Left renal cortex interstitium (tissue), 4 donors: Measurements from ENCODE around the gene LCLAT1. TPM values are rescaled to one million over a fixed set of nuclear protein-coding genes. Genes with fewer than 3 reads are reported as not detected.

ENCODE experiments used
- DNase-seq, 4 donors: peaks; one replicate each; pipeline ENCODE4 v3.0.0-alpha.2; 2013; ENCODE audit warnings: low read depth in 4 of 4, low spot score in 2 of 4, missing footprints in 1 of 4
- polyA plus RNA-seq, 4 donors: library from polyadenylated mRNA; unstranded; fragments of 120-200 nt; gene quantifications; one replicate each; pipeline ENCODE4 v1.2.1, GENCODE V29; 2013; ENCODE audit not compliant: insufficient read length in 4 of 4

LCLAT1 gene
- polyA plus RNA-seq, 4 donors: 17.4 to 23.5 (median 19.5) TPM

DNA sequence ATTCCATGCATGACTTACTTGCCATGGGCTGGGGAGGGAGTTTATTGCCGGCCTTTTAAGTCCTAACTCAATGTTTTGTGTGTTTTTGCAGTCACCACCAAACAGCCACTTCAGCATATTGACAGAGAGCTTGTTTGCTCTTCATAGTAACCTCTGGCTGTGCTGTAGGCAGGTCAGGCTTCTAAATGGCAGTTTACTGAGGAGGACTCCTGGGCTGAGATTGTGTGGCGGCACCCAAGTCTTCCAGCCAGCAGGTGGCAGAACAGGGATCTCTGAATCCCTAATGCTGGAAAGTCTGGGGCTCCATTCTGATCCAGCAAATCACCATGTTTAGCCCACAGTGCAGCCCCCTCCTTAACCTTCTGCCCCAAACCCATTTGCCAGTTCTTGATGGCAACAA lies 239.0 kb downstream of the LCLAT1 start:
- DNase-seq: no peak

DNA sequence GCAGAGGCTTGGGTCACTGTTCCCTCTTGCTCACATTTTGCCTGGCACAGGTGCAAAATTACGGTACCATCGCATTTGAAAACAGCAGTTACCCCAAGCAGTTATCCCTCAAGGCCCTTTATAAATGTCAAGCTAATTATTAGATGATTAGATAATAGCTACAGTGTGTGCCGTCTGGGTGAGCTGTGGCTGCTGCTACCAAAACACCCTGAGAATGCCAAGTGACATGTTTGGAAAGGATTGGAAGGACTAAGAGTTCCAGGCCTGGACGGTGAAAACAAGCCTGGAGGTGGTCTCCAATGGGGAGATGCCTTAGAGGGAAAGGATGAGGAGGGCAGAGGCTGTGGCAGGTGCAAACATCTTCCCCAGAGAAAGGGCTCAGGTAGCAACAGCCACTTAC lies 239.6 kb downstream of the LCLAT1 start:
- no peak for DNase-seq

DNA sequence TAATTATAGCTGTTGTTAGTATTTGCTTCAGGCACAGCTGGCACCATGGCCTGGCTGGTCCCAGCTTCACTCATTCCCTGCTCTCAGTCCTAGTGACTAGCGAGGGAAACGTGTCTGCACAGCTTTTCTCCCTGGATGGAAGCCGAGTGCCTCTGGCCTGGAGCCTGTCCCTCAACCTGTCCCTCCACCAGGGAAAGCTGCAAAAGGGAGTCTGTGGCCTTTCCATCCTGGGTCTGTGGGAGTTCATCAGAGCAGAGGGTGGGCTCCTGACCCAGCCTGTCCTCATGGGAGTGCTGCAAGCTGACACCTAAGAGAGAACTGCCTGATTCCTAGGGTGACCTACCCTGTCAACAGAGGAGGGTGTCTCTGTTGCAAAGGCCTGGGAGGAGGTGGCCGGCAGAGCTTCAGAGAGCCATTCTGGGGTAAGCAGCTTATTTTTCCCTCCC lies 241.9 kb downstream of the LCLAT1 start:
- DNase-seq: no peak

DNA sequence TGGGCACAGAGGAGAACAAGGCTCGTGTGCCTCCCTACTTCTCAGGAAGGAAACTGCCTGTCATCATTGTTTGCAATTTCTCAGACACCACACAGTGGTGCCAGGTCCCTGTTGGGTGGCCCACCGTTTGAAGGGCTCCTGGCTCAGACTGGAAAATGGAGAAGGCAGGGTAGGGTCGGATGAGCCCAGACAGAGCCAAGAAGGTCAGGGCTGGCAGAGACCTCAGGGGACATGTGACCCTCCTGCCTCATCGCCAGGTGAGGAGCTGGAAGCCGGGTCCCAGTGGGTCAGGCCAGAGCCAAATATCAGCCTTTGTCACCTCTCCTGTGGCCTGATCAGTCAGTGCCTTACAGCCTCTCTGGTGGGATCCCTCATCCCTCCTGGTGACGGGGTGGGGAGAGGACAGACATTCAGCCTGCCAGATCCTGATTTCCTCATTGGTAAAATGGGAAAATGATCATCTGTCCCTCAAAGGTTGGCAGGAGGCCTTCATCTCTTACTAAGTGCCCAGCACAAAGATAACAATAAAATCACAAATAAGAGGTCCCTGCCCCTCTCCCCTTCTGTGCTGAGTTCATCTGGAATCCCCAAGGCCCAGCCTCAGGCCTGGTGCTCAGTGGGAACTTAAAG lies 242.6 kb downstream of the LCLAT1 start:
- DNase-seq: no peak

DNA sequence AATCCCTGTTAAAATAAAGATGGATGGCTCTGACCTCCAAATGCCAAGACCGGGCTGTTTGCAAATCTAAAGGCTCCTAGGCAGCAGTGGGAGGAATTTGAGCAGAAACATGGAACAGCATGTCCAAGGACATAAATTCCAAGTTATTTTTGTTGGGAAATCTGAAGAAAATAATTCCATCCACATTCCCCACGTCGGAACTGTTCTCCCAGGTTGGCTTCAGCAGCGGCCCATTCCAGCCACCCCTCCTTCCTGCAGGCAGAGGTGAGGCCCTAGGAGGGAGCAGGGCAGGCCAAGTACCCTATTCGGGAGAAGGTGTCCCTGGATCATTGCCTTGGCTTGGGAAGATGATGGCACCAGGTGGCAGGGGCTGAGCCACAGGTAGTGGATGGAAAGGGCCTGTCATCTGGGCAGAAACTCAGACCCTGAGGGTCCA lies 243.1 kb downstream of the LCLAT1 start:
- no peak for DNase-seq

DNA sequence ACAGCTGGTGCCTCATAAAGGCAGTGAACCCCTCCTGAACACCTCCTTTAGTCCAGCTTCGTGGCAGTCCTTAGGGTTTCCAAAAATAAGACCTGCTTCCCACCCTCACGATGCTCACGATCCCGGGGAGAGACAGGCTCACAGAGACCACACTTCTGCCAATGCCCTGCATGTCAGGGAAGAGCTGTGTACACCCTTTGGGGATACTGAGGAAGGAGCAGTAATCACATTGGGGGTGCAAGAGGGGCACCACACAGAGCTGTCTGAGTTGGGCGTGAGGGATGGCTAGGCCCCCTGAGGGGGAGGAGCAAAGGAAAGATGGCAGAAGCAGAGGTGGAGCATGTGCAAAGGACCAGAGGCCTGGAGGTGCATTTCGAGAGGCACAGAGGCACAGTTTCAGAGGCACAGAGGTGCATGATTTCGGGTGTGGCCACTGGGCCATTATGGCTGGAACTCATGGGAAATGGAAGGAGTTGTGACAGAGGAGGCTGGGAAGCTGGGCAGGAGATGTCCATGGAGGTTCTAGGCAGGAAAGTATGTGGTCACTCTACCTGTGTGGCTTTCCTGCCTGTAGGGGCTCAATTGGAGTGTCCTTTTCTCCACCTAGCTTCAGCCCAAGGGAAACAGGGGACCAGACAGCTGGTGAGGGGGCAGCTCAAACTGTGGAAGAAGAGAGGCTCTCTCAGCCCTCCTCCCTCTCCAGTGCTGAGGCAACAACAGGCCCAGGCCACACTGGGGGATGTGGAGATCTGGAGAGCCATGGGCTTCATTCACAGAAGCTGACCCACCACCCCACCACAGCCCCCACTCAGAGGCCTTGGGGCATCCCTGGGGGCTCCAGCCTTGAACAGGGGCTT lies 244.3 kb downstream of the LCLAT1 start:
- no peak for DNase-seq

DNA sequence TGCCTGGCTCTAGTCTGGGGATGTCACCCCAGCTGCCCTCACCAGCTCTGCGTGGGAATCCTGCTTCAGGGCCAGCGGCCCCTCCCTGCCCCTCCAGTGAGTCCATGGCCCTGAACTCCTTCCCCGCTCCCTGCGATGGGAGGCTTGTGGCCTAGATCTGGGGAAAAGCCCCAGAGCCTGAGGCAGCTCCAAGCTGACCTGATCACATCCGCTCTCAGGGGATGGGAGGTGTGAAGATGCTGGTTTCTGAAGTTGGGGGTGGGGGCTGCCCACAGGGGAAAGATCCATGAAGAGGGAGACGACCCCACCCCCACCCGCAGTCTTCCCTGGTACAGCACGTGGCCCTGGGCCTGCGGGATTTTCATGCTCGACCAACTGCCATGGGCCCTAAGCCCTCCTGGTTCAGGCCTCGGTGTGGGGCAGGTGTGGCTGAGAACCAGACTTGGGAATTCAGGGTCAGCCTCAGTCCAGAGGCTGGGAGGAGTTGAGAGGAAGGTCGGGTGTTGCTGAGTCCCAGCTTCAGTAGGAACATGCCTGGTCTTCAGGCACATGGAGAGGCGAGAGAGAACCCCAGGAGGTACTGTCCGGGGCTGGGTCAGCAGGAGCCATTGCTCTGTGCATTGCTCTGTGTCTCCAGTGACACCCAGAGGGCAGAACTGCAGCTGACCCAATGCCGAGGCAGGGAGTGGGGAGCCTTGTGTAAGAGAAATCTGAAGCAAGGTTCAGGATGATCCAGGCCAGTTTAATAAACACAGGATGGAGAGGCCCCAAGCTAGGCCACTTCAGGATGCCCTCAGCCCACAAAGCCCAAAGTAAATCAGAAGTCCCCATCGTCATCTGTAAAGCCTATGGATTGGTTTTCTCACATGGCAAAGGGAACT lies 245.1 kb downstream of the LCLAT1 start:
- no peak for DNase-seq

DNA sequence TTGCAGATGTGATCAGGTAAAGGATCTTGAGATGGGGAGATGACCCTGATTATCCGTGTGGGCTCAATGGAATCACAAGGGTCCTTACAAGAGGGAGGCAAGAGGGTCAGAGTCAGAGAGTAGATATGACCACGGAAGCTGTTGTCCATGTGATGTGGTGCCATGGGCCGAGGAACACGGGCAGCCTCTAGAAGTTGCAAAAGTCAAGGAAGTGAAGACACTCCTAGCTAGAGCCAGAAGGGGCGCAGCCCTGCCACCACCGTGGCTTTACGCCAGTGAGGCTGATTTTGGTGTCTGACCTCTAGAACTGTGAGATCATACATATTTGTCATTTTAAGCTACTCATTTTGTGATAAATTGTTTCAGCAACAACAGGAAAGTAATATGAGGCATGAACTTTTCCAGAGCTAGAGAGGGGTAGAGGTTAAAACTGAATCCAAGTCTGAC lies 245.8 kb downstream of the LCLAT1 start:
- DNase-seq: no peak

Other genes starting within 250 kb of the LCLAT1 start
- gene LBH, start 215.7 kb upstream of the LCLAT1 start, polyA plus RNA-seq: 100 to 1,000 TPM in 3 of 4 donors, 10 to 100 TPM in 1; 99.8 to 120 (median 119) TPM